OCI-LY3 (cell line): Measurements from ENCODE around the gene IRF2BP1.

ENCODE experiments used
- H2AFZ ChIP-seq: fragments of 200-600, 300-600 bp; shearing (Covaris generic); 2 replicates; pipeline ENCODE4 v1.6.0; 2014; ENCODE audit warnings: antibody characterized with exemption, low read depth, low read length
- H3K27ac ChIP-seq: fragments of 200-600, 300-600 bp; sonication (generic); 2 replicates; pipeline ENCODE4 v1.5.1; 2014; ENCODE audit warnings: mild to moderate bottlenecking, low read length, moderate library complexity, mixed read lengths
- H3K27me3 ChIP-seq: fragments of 200-600, 300-600 bp; sonication (generic); 2 replicates; pipeline ENCODE4 v1.6.1; 2014; ENCODE audit warnings: low read depth, low read length, mixed read lengths
- H3K36me3 ChIP-seq: fragments of 200-600, 300-600 bp; sonication (generic); replicated peaks from 2 replicates; pipeline ENCODE3; 2014; ENCODE audit warnings: low read depth, low read length, mixed read lengths
- H3K4me1 ChIP-seq: fragments of 300-600, 200-600 bp; sonication (generic); 2 replicates; pipeline ENCODE4 v1.6.1; 2014; ENCODE audit warnings: low read length, mixed read lengths
- H3K4me2 ChIP-seq: fragments of 200-600, 300-600 bp; sonication (generic); 2 replicates; pipeline ENCODE4 v1.6.1; 2014; ENCODE audit warnings: low read length, mixed read lengths
- H3K4me3 ChIP-seq: fragments of 300-600, 200-600 bp; sonication (generic); 2 replicates; pipeline ENCODE4 v1.5.1; 2014; ENCODE audit warnings: antibody characterized with exemption, mild to moderate bottlenecking, low read length, moderate library complexity
- H3K79me2 ChIP-seq: fragments of 300-600, 200-600 bp; shearing (Covaris generic); 2 replicates; pipeline ENCODE4 v1.6.1; 2014; ENCODE audit warnings: mild to moderate bottlenecking, low read length, mixed read lengths
- H3K9ac ChIP-seq: fragments of 300-600, 200-600 bp; shearing (Covaris generic); 2 replicates; pipeline ENCODE4 v1.6.0; 2014; ENCODE audit warnings: mild to moderate bottlenecking, low read length, moderate library complexity
- H3K9me3 ChIP-seq: fragments of 200-600, 300-600 bp; shearing (Covaris generic); 2 replicates; pipeline ENCODE4 v1.6.1; 2014; ENCODE audit warnings: low read length, mixed read lengths; ENCODE audit not compliant: insufficient read depth
- H4K20me1 ChIP-seq: fragments of 200-600, 300-600 bp; sonication (generic); 2 replicates; pipeline ENCODE4 v1.6.1; 2016; ENCODE audit warnings: low read length, mixed read lengths; ENCODE audit not compliant: insufficient read depth
- CTCF ChIP-seq: fragments of 200-600, 300-600 bp; sonication (generic); IDR thresholded peaks from 2 replicates; pipeline ENCODE4 v1.5.1; 2014; ENCODE audit warnings: antibody characterized with exemption, low read length, low read depth
- EZH2phosphoT487 ChIP-seq: fragments of 200-600 bp; shearing (Covaris generic); IDR thresholded peaks from 2 replicates; pipeline ENCODE4 v1.6.1; 2018; ENCODE audit warnings: antibody characterized with exemption, mixed run types, low read depth

Gene IRF2BP1

GRCh38 chr19:45918721-45919120, 32.8 kb upstream of the IRF2BP1 start:
- H3K27me3 ChIP-seq, result peaks cover 15% of the 10 kb centered on the region
- H3K4me2 ChIP-seq, result no peak overlapping the region
- H3K9me3 ChIP-seq, result no peaks in the 10 kb centered on the region
- H3K4me3 ChIP-seq, result no peak overlapping the region
- H3K9ac ChIP-seq, result no peak overlapping the region
- TF ChIP-seq CTCF, result no peak
- no peaks in the 10 kb centered on the region for H3K79me2 ChIP-seq
- H2AFZ ChIP-seq, result no peak overlapping the region
- no peaks in the 10 kb centered on the region for H3K36me3 ChIP-seq
- no peaks in the 10 kb centered on the region for H4K20me1 ChIP-seq
- H3K27ac ChIP-seq, result no peak overlapping the region
- no peaks in the 10 kb centered on the region for H3K4me1 ChIP-seq

DNA sequence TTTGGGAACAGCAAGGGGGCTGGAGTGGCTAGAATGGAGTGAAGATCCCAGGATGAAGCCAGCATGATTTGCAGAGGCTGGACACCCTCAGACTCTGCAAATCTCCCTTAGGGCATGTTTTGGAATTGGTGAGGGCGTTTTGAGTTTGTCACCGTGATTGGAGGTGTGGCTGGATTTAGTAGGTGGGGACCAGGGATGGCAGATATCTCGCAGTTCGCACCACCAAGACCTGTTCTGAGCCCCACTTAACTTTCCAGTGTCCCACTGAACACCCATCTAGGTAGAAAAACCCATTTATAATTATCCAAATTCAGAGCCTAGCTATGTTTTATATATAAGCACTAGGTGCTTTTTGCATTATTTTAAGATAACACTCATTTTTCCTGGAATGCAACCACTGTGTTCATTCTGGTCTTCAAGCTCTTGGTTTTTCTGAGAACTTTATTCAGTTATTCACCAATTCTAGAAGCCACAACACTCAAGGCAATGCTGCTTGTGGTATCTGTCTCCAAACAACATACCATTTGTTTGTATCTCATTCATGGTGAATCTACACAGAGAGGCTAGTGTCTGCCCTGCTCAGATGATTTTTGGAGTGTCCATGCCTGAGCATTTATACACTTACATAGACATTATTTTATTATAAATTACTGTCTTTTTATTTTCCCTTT, 31.6 kb upstream of the IRF2BP1 start:
- Histone ChIP-seq H3K9ac (no peak overlapping the region), H3K4me2 (no peak overlapping the region), H3K79me2 (no peaks in the 10 kb centered on the region), H3K36me3 (no peaks in the 10 kb centered on the region), H2AFZ (no peak overlapping the region), H3K27ac (no peak overlapping the region), H3K4me1 (no peaks in the 10 kb centered on the region), H3K9me3 (no peaks in the 10 kb centered on the region), H3K4me3 (no peak overlapping the region), H3K27me3 (peaks cover 15% of the 10 kb centered on the region), H4K20me1 (no peaks in the 10 kb centered on the region)
- TF ChIP-seq EZH2phosphoT487 (no peak), CTCF (no peak)

GRCh38 chr19:45913874-45914830, 28.2 kb upstream of the IRF2BP1 start, which contains the start of gene NANOS2:
TSS of gene NANOS2 (minus strand) at chr19:45914778. CDS start at chr19:45914693, 85 bp downstream.
- Histone ChIP-seq H3K27ac (no peak within 1 kb of the TSS), H3K9ac (no peak within 1 kb of the TSS), H3K4me1 (no peaks in the 10 kb centered on the region), H3K79me2 (no peaks in the 10 kb centered on the region), H3K4me3 (no peak within 1 kb of the TSS), H3K9me3 (no peaks in the 10 kb centered on the region), H3K4me2 (no peak within 1 kb of the TSS), H2AFZ (no peak within 1 kb of the TSS), H3K27me3 (peaks cover 6% of the 10 kb centered on the region), H3K36me3 (no peaks in the 10 kb centered on the region), H4K20me1 (no peaks in the 10 kb centered on the region)
- TF ChIP-seq CTCF (peak; percentile 39), EZH2phosphoT487 (no peak)

GRCh38 chr19:45911291-45911690, 25.4 kb upstream of the IRF2BP1 start:
- no peaks in the 10 kb centered on the region for H3K9me3 ChIP-seq
- no peaks in the 10 kb centered on the region; the same call in 1 of the 2 replicates for H3K27me3 ChIP-seq
- TF ChIP-seq CTCF (no peak), EZH2phosphoT487 (no peak)
- H3K36me3 ChIP-seq, result no peaks in the 10 kb centered on the region
- H3K4me3 ChIP-seq, result no peak overlapping the region
- H4K20me1 ChIP-seq, result no peaks in the 10 kb centered on the region
- no peak overlapping the region for H3K4me2 ChIP-seq
- no peak overlapping the region for H2AFZ ChIP-seq
- H3K4me1 ChIP-seq, result no peaks in the 10 kb centered on the region
- no peak overlapping the region for H3K9ac ChIP-seq
- H3K27ac ChIP-seq, result no peak overlapping the region
- H3K79me2 ChIP-seq, result no peaks in the 10 kb centered on the region
